H9 (cell line): Measurements from ENCODE around the gene HNF4A. TPM values are rescaled to one million over a fixed set of nuclear protein-coding genes. Genes with fewer than 3 reads are reported as not detected.

ENCODE experiments used
- DNase-seq: peaks from one replicate; pipeline ENCODE4 v3.0.0-alpha.2; 2017
- H2AFZ ChIP-seq: one replicate; pipeline ENCODE4 v1.6.1; 2013; ENCODE audit warnings: mild to moderate bottlenecking, low read length, control low read depth, moderate library complexity
- H2AK5ac ChIP-seq: 2 replicates; pipeline ENCODE4 v1.6.1; 2013; ENCODE audit warnings: low read length, control low read depth, mixed read lengths; ENCODE audit not compliant: insufficient read length
- H2BK120ac ChIP-seq: one replicate; pipeline ENCODE4 v1.6.1; 2013; ENCODE audit warnings: low read depth, mild to moderate bottlenecking, low read length, control low read depth, inconsistent platforms; ENCODE audit not compliant: poor library complexity, severe bottlenecking
- H2BK12ac ChIP-seq: 2 replicates; pipeline ENCODE4 v1.6.1; 2013; ENCODE audit warnings: low read length, control low read depth, mixed read lengths, low read depth; ENCODE audit not compliant: insufficient read length
- H2BK15ac ChIP-seq: 2 replicates; pipeline ENCODE4 v1.6.1; 2013; ENCODE audit warnings: low read depth, low read length, control low read depth
- H2BK20ac ChIP-seq: one replicate; pipeline ENCODE4 v1.6.1; 2013; ENCODE audit warnings: low read depth, mild to moderate bottlenecking, low read length, control low read depth, inconsistent platforms; ENCODE audit not compliant: poor library complexity, severe bottlenecking
- H2BK5ac ChIP-seq: 2 replicates; pipeline ENCODE4 v1.6.1; 2013; ENCODE audit warnings: low read length, control low read depth, mixed read lengths; ENCODE audit not compliant: insufficient read length
- H3K14ac ChIP-seq: 2 replicates; pipeline ENCODE4 v1.6.1; 2013; ENCODE audit warnings: low read length, control low read depth; ENCODE audit not compliant: insufficient read depth
- H3K18ac ChIP-seq: 2 replicates; pipeline ENCODE4 v1.6.1; 2013; ENCODE audit warnings: low read depth, mild to moderate bottlenecking, mixed read lengths, low read length, control low read depth; ENCODE audit not compliant: insufficient read length
- H3K23ac ChIP-seq: 2 replicates; pipeline ENCODE4 v1.6.1; 2013; ENCODE audit warnings: low read length, control low read depth, mixed read lengths, low read depth; ENCODE audit not compliant: insufficient read length
- H3K23me2 ChIP-seq: 2 replicates; pipeline ENCODE4 v1.6.1; 2013; ENCODE audit warnings: low read depth, mild to moderate bottlenecking, mixed read lengths, low read length, control low read depth; ENCODE audit not compliant: insufficient read length, poor library complexity, severe bottlenecking
- H3K27ac ChIP-seq: 2 replicates; pipeline ENCODE4 v1.5.1; 2013; ENCODE audit warnings: low read length, control low read depth, mixed read lengths, low read depth; ENCODE audit not compliant: insufficient read length
- H3K27me3 ChIP-seq: 2 replicates; pipeline ENCODE4 v1.6.1; 2013; ENCODE audit warnings: low read length, control low read depth, inconsistent platforms; ENCODE audit not compliant: insufficient read depth
- H3K4ac ChIP-seq: 2 replicates; pipeline ENCODE4 v1.6.1; 2013; ENCODE audit warnings: low read depth, mild to moderate bottlenecking, control low read depth, inconsistent platforms, low read length, moderate library complexity
- H3K4me1 ChIP-seq: 2 replicates; pipeline ENCODE4 v1.6.1; 2013; ENCODE audit warnings: low read length, control low read depth, inconsistent platforms; ENCODE audit not compliant: insufficient read depth
- H3K4me2 ChIP-seq: 2 replicates; pipeline ENCODE4 v1.6.1; 2013; ENCODE audit warnings: low read length, control low read depth, mixed read lengths; ENCODE audit not compliant: insufficient read length, insufficient read depth
- H3K56ac ChIP-seq: 2 replicates; pipeline ENCODE4 v1.6.1; 2013; ENCODE audit warnings: low read depth, mild to moderate bottlenecking, mixed read lengths, low read length, control low read depth; ENCODE audit not compliant: insufficient read length
- H3K79me1 ChIP-seq: 2 replicates; pipeline ENCODE4 v1.6.1; 2013; ENCODE audit warnings: low read depth, mild to moderate bottlenecking, moderate library complexity, low read length, control low read depth, inconsistent platforms; ENCODE audit not compliant: insufficient read depth, poor library complexity, severe bottlenecking
- H3K79me2 ChIP-seq: 2 replicates; pipeline ENCODE4 v1.6.1; 2013; ENCODE audit warnings: low read length, control low read depth, inconsistent platforms; ENCODE audit not compliant: insufficient read depth
- H3K9ac ChIP-seq: 2 replicates; pipeline ENCODE4 v1.6.1; 2013; ENCODE audit warnings: low read length, control low read depth, mixed read lengths; ENCODE audit not compliant: insufficient read length; ENCODE audit errors: extremely low read depth
- H3K9me3 ChIP-seq: one replicate; pipeline ENCODE4 v1.6.1; 2013; ENCODE audit warnings: low read depth, low read length, inconsistent platforms; ENCODE audit not compliant: control insufficient read depth
- H3T11ph ChIP-seq: one replicate; pipeline ENCODE4 v1.6.1; 2013; ENCODE audit warnings: mild to moderate bottlenecking, low read length, control low read depth, inconsistent platforms
- H4K20me1 ChIP-seq: one replicate; pipeline ENCODE4 v1.6.1; 2013; ENCODE audit not compliant: control insufficient read depth, insufficient read length, insufficient read depth
- H4K5ac ChIP-seq: 2 replicates; pipeline ENCODE4 v1.6.1; 2013; ENCODE audit warnings: low read depth, mild to moderate bottlenecking, mixed read lengths, low read length, control low read depth; ENCODE audit not compliant: insufficient read length
- H4K8ac ChIP-seq: replicated peaks from 2 replicates; pipeline ENCODE4 v1.6.1; 2013; ENCODE audit warnings: low read length, control low read depth, mixed read lengths, low read depth; ENCODE audit not compliant: insufficient read length
- H4K91ac ChIP-seq: 2 replicates; pipeline ENCODE4 v1.6.1; 2013; ENCODE audit warnings: low read depth, mild to moderate bottlenecking, moderate library complexity, mixed read lengths, low read length, control low read depth; ENCODE audit not compliant: insufficient read length
- H3K27ac Mint-ChIP-seq, 3 experiments: 2 replicates in 2 of 3; 3 replicates in 1 of 3; pipeline ENCODE4 v1.8.0; 2020 to 2021; ENCODE audit warnings: mixed read lengths in 3 of 3, mild to moderate bottlenecking in 1 of 3, moderate library complexity in 1 of 3
- H3K27me3 Mint-ChIP-seq: 2 replicates; pipeline ENCODE4 v1.8.0; 2021; ENCODE audit warnings: low read depth, mild to moderate bottlenecking, moderate library complexity, mixed read lengths
- H3K36me3 Mint-ChIP-seq, 3 experiments: 2 replicates in 2 of 3; 3 replicates in 1 of 3; pipeline ENCODE4 v1.8.0; 2020 to 2021; ENCODE audit warnings: low read depth in 3 of 3, mixed read lengths in 3 of 3; ENCODE audit not compliant: insufficient read depth in 1 of 3
- H3K4me1 Mint-ChIP-seq, 2 experiments: 2 replicates each; pipeline ENCODE4 v1.8.0; 2020; ENCODE audit warnings: mixed read lengths in 2 of 2
- H3K4me3 Mint-ChIP-seq, 2 experiments: 2 replicates in 1 of 2; 3 replicates in 1 of 2; pipeline ENCODE4 v1.8.0; 2020 to 2021; ENCODE audit warnings: mild to moderate bottlenecking in 2 of 2, mixed read lengths in 2 of 2, moderate library complexity in 1 of 2
- H3K9me3 Mint-ChIP-seq, 2 experiments: 2 replicates in 1 of 2; 3 replicates in 1 of 2; pipeline ENCODE4 v1.8.0; 2020; ENCODE audit warnings: mild to moderate bottlenecking in 2 of 2, mixed read lengths in 2 of 2, moderate library complexity in 1 of 2
- WGBS: extraction: QIAGEN DNeasy Blood & Tissue Kit; methylation state at CpG from one replicate; pipeline ENCODE4 v1.1.7; 2013; ENCODE audit warnings: missing lambda C conversion rate, low lambda C conversion rate, mixed read lengths; ENCODE audit not compliant: insufficient read length; ENCODE audit errors: extremely low coverage; 5-methylcytosine and 5-hydroxymethylcytosine counted together
- total RNA-seq: library from RNA; stranded (reverse); gene quantifications from 2 replicates; pipeline ENCODE4 v1.2.1, GENCODE V29; 2021
- TF ChIP-seq, protein P1 (sequence below): fragments of 200-600 bp; sonication (generic); conservative IDR thresholded peaks from 3 replicates; pipeline ENCODE4 v1.8.0; 2021; ENCODE audit warnings: antibody characterized with exemption, mild to moderate bottlenecking

HNF4A gene
- total RNA-seq, 1 experiment from 2014 or later = not detected

DNA sequence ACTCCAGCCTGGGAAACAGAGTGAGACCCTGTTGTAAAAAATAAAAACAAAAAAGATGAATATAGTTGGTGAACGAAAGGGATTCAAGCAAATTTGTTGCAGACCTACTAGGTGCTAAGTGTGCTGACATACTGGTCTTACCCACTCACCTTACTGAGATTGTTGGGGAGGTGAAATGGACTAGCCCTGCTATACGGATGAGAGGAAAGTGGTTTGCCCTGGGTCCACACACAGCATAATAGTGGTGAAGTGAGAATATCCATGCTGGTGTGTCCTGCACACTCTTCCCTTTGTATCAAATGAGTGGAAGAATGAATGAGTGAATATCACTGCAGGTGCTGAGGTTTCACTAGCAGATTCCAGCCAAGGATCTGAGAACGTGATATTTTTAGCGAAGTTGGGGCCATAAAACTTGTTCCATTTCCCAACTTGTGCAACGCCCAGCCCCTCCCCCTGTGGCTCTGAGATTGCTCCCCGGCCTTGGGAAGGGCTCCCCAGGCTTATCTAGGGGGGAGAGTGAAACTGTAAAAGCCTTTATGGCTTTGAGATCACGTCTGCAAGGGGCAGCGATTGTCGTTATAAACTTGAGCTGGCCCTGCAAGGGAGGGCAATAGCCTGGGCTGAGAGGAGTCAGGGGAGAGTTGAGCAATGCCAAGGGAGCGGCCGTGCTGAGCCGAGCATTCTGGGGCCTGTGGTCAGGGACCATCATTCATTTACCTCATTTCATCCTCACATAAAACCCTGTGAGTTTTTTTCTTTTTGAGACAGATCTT is 87.0 kb downstream of the HNF4A start:
- no peaks in the 10 kb centered on the region for H3K23me2 ChIP-seq
- DNase-seq = no peak
- H2BK120ac ChIP-seq = no peak overlapping the region
- H3K14ac ChIP-seq = no peak overlapping the region
- H2BK15ac ChIP-seq = no peak overlapping the region
- no peak overlapping the region for H3K4ac ChIP-seq
- Mint-ChIP-seq H3K27me3 (peaks cover 5% of the 10 kb centered on the region), H3K27ac (no peak overlapping the region), H3K4me1 (no peaks in the 10 kb centered on the region), H3K9me3 (no peaks in the 10 kb centered on the region), H3K36me3 (no peaks in the 10 kb centered on the region), H3K4me3 (no peak overlapping the region)
- no peaks in the 10 kb centered on the region for H3K79me1 ChIP-seq
- no peak overlapping the region for H3K23ac ChIP-seq
- H3K9ac ChIP-seq = no peak overlapping the region
- H2BK12ac ChIP-seq = no peak overlapping the region
- no CpG with 5 or more reads among the region's 12 CpGs for WGBS
- H2AK5ac ChIP-seq = no peak overlapping the region
- no peaks in the 10 kb centered on the region for H3K9me3 ChIP-seq
- H3K56ac ChIP-seq = no peak overlapping the region
- no peak overlapping the region for H3K18ac ChIP-seq
- H4K91ac ChIP-seq = no peak overlapping the region
- H2AFZ ChIP-seq = no peak overlapping the region
- H3K4me2 ChIP-seq = no peak overlapping the region
- no peaks in the 10 kb centered on the region for H4K20me1 ChIP-seq
- no peak overlapping the region for H4K5ac ChIP-seq
- no peak overlapping the region for H3K27ac ChIP-seq
- H3T11ph ChIP-seq = no peak overlapping the region
- no peaks in the 10 kb centered on the region for H3K79me2 ChIP-seq
- TF ChIP-seq, protein P1, sequence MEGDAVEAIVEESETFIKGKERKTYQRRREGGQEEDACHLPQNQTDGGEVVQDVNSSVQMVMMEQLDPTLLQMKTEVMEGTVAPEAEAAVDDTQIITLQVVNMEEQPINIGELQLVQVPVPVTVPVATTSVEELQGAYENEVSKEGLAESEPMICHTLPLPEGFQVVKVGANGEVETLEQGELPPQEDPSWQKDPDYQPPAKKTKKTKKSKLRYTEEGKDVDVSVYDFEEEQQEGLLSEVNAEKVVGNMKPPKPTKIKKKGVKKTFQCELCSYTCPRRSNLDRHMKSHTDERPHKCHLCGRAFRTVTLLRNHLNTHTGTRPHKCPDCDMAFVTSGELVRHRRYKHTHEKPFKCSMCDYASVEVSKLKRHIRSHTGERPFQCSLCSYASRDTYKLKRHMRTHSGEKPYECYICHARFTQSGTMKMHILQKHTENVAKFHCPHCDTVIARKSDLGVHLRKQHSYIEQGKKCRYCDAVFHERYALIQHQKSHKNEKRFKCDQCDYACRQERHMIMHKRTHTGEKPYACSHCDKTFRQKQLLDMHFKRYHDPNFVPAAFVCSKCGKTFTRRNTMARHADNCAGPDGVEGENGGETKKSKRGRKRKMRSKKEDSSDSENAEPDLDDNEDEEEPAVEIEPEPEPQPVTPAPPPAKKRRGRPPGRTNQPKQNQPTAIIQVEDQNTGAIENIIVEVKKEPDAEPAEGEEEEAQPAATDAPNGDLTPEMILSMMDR = no peak
- H4K8ac ChIP-seq = no peak overlapping the region
- H3K27me3 ChIP-seq = no peaks in the 10 kb centered on the region
- H2BK5ac ChIP-seq = no peak overlapping the region
- no peaks in the 10 kb centered on the region for H3K4me1 ChIP-seq
- no peak overlapping the region for H2BK20ac ChIP-seq
